ENCODE results near the gene CASP4. TPM values are rescaled to one million over a fixed set of nuclear protein-coding genes. Genes with fewer than 3 reads are reported as not detected.
"Not testable (repeated sequence)": the region's sequence is repeated elsewhere in the genome, so short reads cannot be mapped to it uniquely, and the experiment has no call there.

CASP4 gene
- total and polyA plus RNA-seq, 2 experiments from 2014 or later = 0.35 TPM; not detected in 1

GRCh38 chr11:104934594-104934993 is 33.8 kb downstream of the CASP4 start (continued):
- TF ChIP-seq ZNF462 (CRISPR knock-in tag; IDR thresholded peaks at IDR 0.05) = no peak
- no peak for TF ChIP-seq STAT1 (IDR thresholded peaks at IDR 0.05; ENCODE audit: unreplicated experiment)
- TF ChIP-seq ZNF114 (CRISPR knock-in tag; IDR thresholded peaks at IDR 0.05) = no peak
- no peak for TF ChIP-seq NANOG (IDR thresholded peaks at IDR 0.05; ENCODE audit: borderline replicate concordance)
- no peak for TF ChIP-seq JUNB (IDR thresholded peaks at IDR 0.05; ENCODE audit: unreplicated experiment)

- H3K27me3 Mint-ChIP-seq (ENCODE audit: insufficient read depth, low read depth, poor library complexity); H3K36me3 ChIP-seq (ENCODE audit: insufficient read depth); H3K79me2 ChIP-seq (replicated peaks; ENCODE audit: insufficient read depth); H3K4me3 Mint-ChIP-seq; H4K20me1 ChIP-seq (replicated peaks; ENCODE audit: insufficient read depth); H3K4me3 ChIP-seq; H3K27ac Mint-ChIP-seq; H3K27me3 ChIP-seq (ENCODE audit: insufficient read depth); DNase-seq (ENCODE audit: low spot score); H2AFZ ChIP-seq; H3K4me1 ChIP-seq (ENCODE audit: insufficient read depth); H3K4me1 Mint-ChIP-seq; ATAC-seq; H3K9me2 ChIP-seq (ENCODE audit: insufficient read depth); H3K4me2 ChIP-seq; H3K27ac ChIP-seq (ENCODE audit: low read depth); H3F3A ChIP-seq (replicated peaks; ENCODE audit: low read depth): not testable (repeated sequence)
- Mint-ChIP-seq H3K36me3 (ENCODE audit: low read depth) (peaks cover 10% of the 10 kb centered on the region; the same call in 1 of the 3 replicates), H3K9me3 (peaks cover 15% of the 10 kb centered on the region)
These were observed 34.3 kb downstream of the CASP4 start for GRCh38 chr11:104934073-104934472.

GRCh38 chr11:104928811-104929210 is 39.6 kb downstream of the CASP4 start:
- Histone ChIP-seq H3K4me3 (no peak overlapping the region), H4K20me1 (replicated peaks; ENCODE audit: insufficient read depth) (no peaks in the 10 kb centered on the region), H3K36me3 (ENCODE audit: insufficient read depth) (no peaks in the 10 kb centered on the region), H3F3A (replicated peaks; ENCODE audit: low read depth) (no peaks in the 10 kb centered on the region), H3K9me2 (ENCODE audit: insufficient read depth) (peaks cover 10% of the 10 kb centered on the region; the same call in 1 of the 2 replicates), H3K4me2 (no peak overlapping the region), H3K79me2 (replicated peaks; ENCODE audit: insufficient read depth) (no peaks in the 10 kb centered on the region), H3K27me3 (ENCODE audit: insufficient read depth) (no peaks in the 10 kb centered on the region), H2AFZ (no peak overlapping the region), H3K27ac (ENCODE audit: low read depth) (no peak overlapping the region), H3K4me1 (ENCODE audit: insufficient read depth) (no peaks in the 10 kb centered on the region)
- Mint-ChIP-seq H3K36me3 (ENCODE audit: low read depth) (peaks cover 49% of the 10 kb centered on the region), H3K9me3 (peaks cover 55% of the 10 kb centered on the region), H3K27me3 (ENCODE audit: insufficient read depth, low read depth, poor library complexity) (peaks cover 8% of the 10 kb centered on the region), H3K27ac (no peak overlapping the region), H3K4me3 (no peak overlapping the region), H3K4me1 (peaks cover 3% of the 10 kb centered on the region; the same call in 1 of the 3 replicates)
- ATAC-seq (no peak), DNase-seq (ENCODE audit: low spot score) (no peak)
- no peak for TF ChIP-seq ZNF331 (CRISPR knock-in tag; IDR thresholded peaks at IDR 0.05; ENCODE audit: low read depth)
- no peak for TF ChIP-seq EZH2phosphoT487 (IDR thresholded peaks at IDR 0.05; ENCODE audit: unreplicated experiment)
- no peak for TF ChIP-seq EZH2 (IDR thresholded peaks at IDR 0.05; ENCODE audit: low read depth, unreplicated experiment)
- TF ChIP-seq JUNB (IDR thresholded peaks at IDR 0.05; ENCODE audit: unreplicated experiment) = no peak
- TF ChIP-seq NANOG (IDR thresholded peaks at IDR 0.05; ENCODE audit: borderline replicate concordance) = no peak

Measured in GM23338 (cell line).